Keratinocyte (primary cell): ENCODE measurements around the gene C2CD5. TPM values are rescaled to one million over a fixed set of nuclear protein-coding genes. Genes with fewer than 3 reads are reported as not detected.

Source experiments
- DNase-seq: peaks from one replicate; pipeline ENCODE4 v3.0.0-alpha.2; 2011; ENCODE audit warnings: low read depth, missing footprints, low spot score
- FAIRE-seq: peaks from 2 replicates; lab custom pipeline; 2011; peaks lifted over from hg19 to GRCh38; lab: Jason Lieb, UNC
- H2AFZ ChIP-seq: 2 replicates; pipeline ENCODE4 v1.6.0; 2012; ENCODE audit warnings: low read length, control low read depth, inconsistent platforms; ENCODE audit not compliant: control insufficient read depth
- H3K27ac ChIP-seq: 2 replicates; pipeline ENCODE4 v1.5.1; 2011; ENCODE audit warnings: low read length; ENCODE audit not compliant: control insufficient read depth, insufficient read depth
- H3K27me3 ChIP-seq: 3 replicates; pipeline ENCODE4 v1.6.0; 2011; ENCODE audit warnings: low read length; ENCODE audit not compliant: control insufficient read depth, insufficient read depth; ENCODE audit errors: extremely low read depth
- H3K36me3 ChIP-seq, 2 experiments: 2 replicates in 1 of 2; 3 replicates in 1 of 2; pipeline ENCODE4 v1.5.1; 2011; ENCODE audit warnings: low read length in 2 of 2, mild to moderate bottlenecking in 1 of 2; ENCODE audit not compliant: control insufficient read depth in 2 of 2, insufficient read depth in 2 of 2; ENCODE audit errors: extremely low read depth in 1 of 2
- H3K4me1 ChIP-seq: 3 replicates; pipeline ENCODE4 v1.5.1; 2011; ENCODE audit warnings: low read length; ENCODE audit not compliant: control insufficient read depth, insufficient read depth; ENCODE audit errors: extremely low read depth
- H3K4me2 ChIP-seq: 3 replicates; pipeline ENCODE4 v1.6.0; 2011; ENCODE audit warnings: low read depth, low read length; ENCODE audit not compliant: control insufficient read depth, insufficient read depth; ENCODE audit errors: extremely low read depth
- H3K4me3 ChIP-seq, 3 experiments: fragments of 200-600 bp in 1 of 3; sonication (generic) in 1 of 3; 2 replicates in 2 of 3; 3 replicates in 1 of 3; pipeline ENCODE4 v1.5.1; 2011 to 2016; ENCODE audit warnings: low read length in 3 of 3, mild to moderate bottlenecking in 3 of 3, control low read depth in 2 of 3, inconsistent platforms in 1 of 3, low read depth in 1 of 3, mixed read lengths in 1 of 3, mixed run types in 1 of 3, moderate library complexity in 1 of 3; ENCODE audit not compliant: control insufficient read depth in 2 of 3, insufficient read depth in 2 of 3; ENCODE audit errors: extremely low read depth in 1 of 3
- H3K79me2 ChIP-seq: 2 replicates; pipeline ENCODE4 v1.6.0; 2012; ENCODE audit warnings: low read length; ENCODE audit not compliant: control insufficient read depth, insufficient read depth
- H3K9ac ChIP-seq: 3 replicates; pipeline ENCODE4 v1.6.0; 2011; ENCODE audit warnings: low read length; ENCODE audit not compliant: control insufficient read depth, insufficient read depth; ENCODE audit errors: extremely low read depth
- H3K9me1 ChIP-seq: 3 replicates; pipeline ENCODE4 v1.6.0; 2011; ENCODE audit warnings: low read length; ENCODE audit not compliant: control insufficient read depth, insufficient read depth; ENCODE audit errors: extremely low read depth
- H3K9me3 ChIP-seq: 2 replicates; pipeline ENCODE4 v1.5.1; 2012; ENCODE audit warnings: low read depth, low read length; ENCODE audit not compliant: control insufficient read depth
- H4K20me1 ChIP-seq: 3 replicates; pipeline ENCODE4 v1.6.0; 2011; ENCODE audit warnings: low read length; ENCODE audit not compliant: control insufficient read depth, insufficient read depth; ENCODE audit errors: extremely low read depth
- CTCF ChIP-seq, 3 experiments: IDR thresholded peaks in 1 of 3; conservative IDR thresholded peaks in 1 of 3; optimal IDR thresholded peaks in 1 of 3; 2 replicates in 2 of 3; 3 replicates in 1 of 3; pipeline versions ENCODE3 to v1.5.1; 2011; ENCODE audit warnings: low read length in 3 of 3, mild to moderate bottlenecking in 3 of 3, moderate library complexity in 2 of 3, control low read depth in 1 of 3, inconsistent platforms in 1 of 3; ENCODE audit not compliant: insufficient read depth in 2 of 3; ENCODE audit errors: extremely low read depth in 1 of 3
- EZH2 ChIP-seq: IDR thresholded peaks from one replicate; pipeline ENCODE4 v1.6.1; 2012; ENCODE audit warnings: inconsistent platforms, mild to moderate bottlenecking, low read length, moderate library complexity
- dilution Hi-C: fragments of 300-500 bp; cut with MboI; formaldehyde crosslinking; loops from one replicate; pipeline ENCODE4 v1.7.0; 2020; ENCODE audit warnings: low sequenced_read_pairs; ENCODE audit not compliant: extremely low pct_ligation_motif_present
- polyA plus RNA-seq, 5 experiments: library from polyadenylated mRNA; depleted of rRNA in 3 of 5; stranded (reverse) in 3 of 5; stranded (forward) in 1 of 5; unstranded in 1 of 5; fragments of >200 nt; gene quantifications; 1 replicate in 1 of 5; 2 replicates in 3 of 5; 3 replicates in 1 of 5; pipeline versions ENCODE4 v1.2.1 to v1.2.3, GENCODE V29; 2011 to 2012; ENCODE audit warnings: missing spikeins in 2 of 5, low read depth in 1 of 5, low replicate concordance in 1 of 5

The C2CD5 gene
- polyA plus RNA-seq, 1 donor (not counting 4 experiments of a cell fraction or from before 2014, with no cell fraction given) = 17.7 TPM

- H3K9me3 ChIP-seq = no peaks in the 10 kb centered on the region
- FAIRE-seq (no peak), DNase-seq (no peak)
- no peak overlapping the region for H2AFZ ChIP-seq
- no peaks in the 10 kb centered on the region for H3K79me2 ChIP-seq
- no peaks in the 10 kb centered on the region for H4K20me1 ChIP-seq
- H3K4me2 ChIP-seq = no peak overlapping the region
- dilution Hi-C loops = no loop called here
- TF ChIP-seq CTCF (optimal IDR thresholded peaks at IDR 0.05 in 1 of 3, IDR thresholded peaks at IDR 0.05 in 1 of 3, conservative IDR thresholded peaks at IDR 0.05 in 1 of 3; ENCODE audit: extremely low read depth in 1 of 3, insufficient read depth in 2 of 3, low read length in 3 of 3) = no peak
- TF ChIP-seq EZH2 = no peak
- no peak overlapping the region for H3K27ac ChIP-seq
- H3K9ac ChIP-seq = no peak overlapping the region
- H3K9me1 ChIP-seq = no peaks in the 10 kb centered on the region
- no peaks in the 10 kb centered on the region for H3K27me3 ChIP-seq
- H3K4me3 ChIP-seq = no peak overlapping the region
- H3K4me1 ChIP-seq = peaks cover 8% of the 10 kb centered on the region
- no peaks in the 10 kb centered on the region for H3K36me3 ChIP-seq
Measured at GRCh38 chr12:22539055-22539454, 5.3 kb downstream of the C2CD5 start.

- FAIRE-seq (no peak), DNase-seq (no peak)
- Histone ChIP-seq H3K4me1 (peaks cover 5% of the 10 kb centered on the region), H3K9me1 (no peaks in the 10 kb centered on the region), H3K36me3 (peaks cover 0 to 2% of the 10 kb centered on the region in 2 experiments), H3K79me2 (no peaks in the 10 kb centered on the region), H4K20me1 (no peaks in the 10 kb centered on the region), H3K9me3 (no peaks in the 10 kb centered on the region), H3K27me3 (no peaks in the 10 kb centered on the region), H2AFZ (no peak overlapping the region), H3K9ac (no peak overlapping the region), H3K4me3 (no peak overlapping the region), H3K4me2 (no peak overlapping the region), H3K27ac (no peak overlapping the region)
- TF ChIP-seq CTCF (optimal IDR thresholded peaks at IDR 0.05 in 1 of 3, IDR thresholded peaks at IDR 0.05 in 1 of 3, conservative IDR thresholded peaks at IDR 0.05 in 1 of 3; ENCODE audit: extremely low read depth in 1 of 3, insufficient read depth in 2 of 3, low read length in 3 of 3) = no peak
- TF ChIP-seq EZH2 = no peak
- dilution Hi-C loops = no loop called here
Measured at GRCh38 chr12:22538311-22538710, 6.0 kb downstream of the C2CD5 start.
